HPDE6-E6E7 (cell line): Measurements from ENCODE around the gene ZNF518B.

Source experiments
- DNase-seq: peaks from one replicate; pipeline ENCODE4 v3.0.0; 2011; ENCODE audit warnings: missing footprints; ENCODE audit errors: extremely low spot score

ZNF518B gene, protein sequence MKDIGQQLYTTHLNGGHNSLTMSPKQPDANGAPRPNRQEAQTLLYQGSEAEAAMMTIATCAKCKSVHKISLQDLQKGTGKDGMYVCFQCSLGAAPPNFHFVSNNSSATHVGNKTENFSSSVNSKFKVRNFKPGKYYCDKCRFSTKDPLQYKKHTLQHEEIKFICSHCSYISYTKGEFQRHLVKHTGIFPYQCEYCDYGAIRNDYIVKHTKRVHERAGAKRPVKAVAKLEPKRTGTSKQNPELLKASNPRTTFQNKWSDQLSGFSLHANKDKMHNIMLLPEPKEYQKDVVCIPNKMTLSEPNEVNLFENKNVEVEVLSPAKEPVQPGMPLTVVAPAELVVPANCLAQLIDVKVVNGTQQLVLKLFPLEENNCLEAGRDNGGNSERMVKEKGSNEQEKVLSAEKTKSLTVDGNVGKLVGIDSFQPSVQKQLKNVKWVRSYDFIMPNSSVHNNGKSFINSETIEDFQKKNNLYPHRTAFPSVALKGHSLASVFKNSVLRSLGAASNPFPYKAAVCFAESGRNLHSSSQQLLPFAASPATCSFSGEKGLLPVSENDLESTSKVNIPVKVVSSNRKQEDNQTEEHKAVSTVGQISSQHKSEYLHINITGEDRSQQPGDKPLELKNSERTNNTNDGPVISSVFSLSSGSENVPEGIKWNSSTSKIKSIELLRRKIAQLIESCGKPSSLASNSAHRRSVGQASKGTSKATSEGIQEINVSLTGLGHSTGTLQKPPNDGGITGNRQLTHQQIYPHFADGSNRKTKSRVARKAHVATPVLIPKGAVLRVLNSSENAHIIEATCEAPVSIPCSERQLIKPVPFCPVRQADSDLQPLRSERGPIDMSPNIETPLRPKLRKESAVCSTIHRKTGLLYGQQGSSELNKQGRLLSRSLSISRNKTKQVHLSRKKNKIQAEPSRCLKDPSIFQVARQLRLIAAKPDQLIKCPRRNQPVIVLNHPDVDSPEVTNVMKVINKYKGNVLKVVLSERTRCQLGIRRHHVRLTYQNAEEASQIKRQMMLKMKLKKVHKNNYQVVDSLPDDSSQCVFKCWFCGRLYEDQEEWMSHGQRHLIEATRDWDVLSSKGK

DNA sequence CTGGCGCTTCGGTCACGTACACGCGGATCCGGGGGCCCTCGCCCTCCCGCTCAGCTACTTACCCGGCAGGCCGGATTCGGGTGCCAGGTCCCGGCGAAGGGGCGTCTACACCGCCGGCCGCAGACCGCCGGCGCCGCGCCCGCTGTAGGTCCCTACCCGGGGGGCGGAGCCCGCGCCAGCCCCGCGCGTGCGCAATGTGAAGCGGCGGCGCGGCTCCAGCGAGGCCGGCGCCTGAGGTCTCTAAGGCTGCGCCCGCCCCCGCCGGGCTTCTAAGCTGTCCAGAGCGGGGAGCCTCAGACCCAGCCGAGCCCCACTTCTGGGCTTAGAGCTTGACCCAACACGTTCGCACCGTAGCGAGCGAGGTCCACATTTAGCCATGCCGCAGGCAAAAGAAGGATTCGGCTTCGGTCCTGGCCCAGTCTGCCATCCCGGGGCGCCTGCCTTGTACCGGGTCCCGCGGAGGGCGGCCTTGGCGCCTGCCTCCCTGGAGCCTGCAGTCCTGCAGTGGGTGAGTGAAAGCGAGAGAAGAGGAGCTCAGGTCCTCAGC lies at the start of gene ZNF518B:
Gene ZNF518B (minus strand): TSS at position 172 of the 547 bp plus-strand sequence. CDS start 11,098 bp downstream, outside the sequence.
- peak; percentile 80 for DNase-seq

DNA sequence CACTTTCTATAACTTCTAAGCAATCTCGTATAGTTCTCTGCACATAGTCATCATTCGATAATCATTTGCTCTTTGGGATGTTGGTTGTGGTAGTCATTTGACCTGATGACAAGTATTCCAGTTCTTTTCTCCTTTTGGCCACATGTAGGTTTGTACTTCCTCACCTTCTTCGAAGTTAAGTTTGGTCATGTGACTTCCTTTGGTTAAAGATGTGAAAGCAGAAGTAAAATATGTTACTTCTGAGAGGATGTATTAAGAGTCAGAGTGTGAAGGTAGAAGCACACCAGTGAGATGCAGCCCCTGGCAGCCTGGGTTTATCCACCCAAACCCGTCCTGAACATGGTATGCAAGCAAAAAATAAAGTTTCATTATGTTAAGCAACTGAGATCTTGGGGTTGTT lies 48.9 kb upstream of the ZNF518B start:
- no peak for DNase-seq

DNA sequence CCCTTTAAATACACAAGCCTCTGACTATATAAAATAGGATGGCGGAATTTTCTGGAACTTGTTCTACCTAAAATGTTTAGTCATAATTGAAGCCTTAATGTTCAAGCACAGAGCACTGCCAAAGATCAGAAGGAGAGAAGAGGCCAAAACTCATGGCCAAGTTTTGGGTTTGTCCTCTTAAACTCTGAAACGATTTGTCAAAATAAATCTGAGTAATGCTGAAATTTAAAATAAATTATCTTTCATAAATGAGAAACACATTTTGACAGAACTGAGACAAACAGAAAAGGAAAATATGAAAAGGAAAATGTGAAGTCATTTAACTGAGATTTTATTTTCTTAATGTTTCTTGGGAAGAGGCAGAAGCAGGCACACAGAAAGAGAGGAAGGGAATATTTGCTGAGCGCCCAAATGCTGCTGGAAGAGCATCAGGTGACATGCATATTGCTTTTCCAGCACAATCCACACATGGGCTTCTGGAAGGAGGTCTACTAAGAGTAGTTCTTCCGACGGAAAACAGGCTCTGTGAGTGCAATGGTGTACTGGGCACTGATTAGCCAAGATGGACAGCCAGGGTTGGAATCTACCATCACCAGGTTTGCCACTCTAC lies 47.4 kb upstream of the ZNF518B start:
- no peak for DNase-seq

DNA sequence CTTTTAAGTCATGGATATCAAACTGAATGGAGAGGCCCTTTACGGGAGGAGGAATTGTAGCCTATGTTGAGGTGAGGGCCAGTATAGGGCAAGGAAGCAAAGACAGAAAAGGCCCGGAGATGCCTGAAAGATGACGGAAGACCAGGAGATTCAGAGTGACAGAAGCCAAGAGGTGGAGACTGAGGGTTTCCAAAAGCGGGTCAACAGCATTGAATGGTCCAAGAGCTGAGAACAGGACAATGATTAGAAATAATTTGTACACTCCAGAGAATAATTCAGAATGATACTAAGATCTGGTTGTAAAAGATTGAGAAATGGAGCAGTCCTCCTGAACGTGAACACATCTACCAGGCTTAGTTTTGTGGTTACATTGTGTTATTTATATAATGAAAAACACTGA lies 45.5 kb upstream of the ZNF518B start:
- DNase-seq = no peak

DNA sequence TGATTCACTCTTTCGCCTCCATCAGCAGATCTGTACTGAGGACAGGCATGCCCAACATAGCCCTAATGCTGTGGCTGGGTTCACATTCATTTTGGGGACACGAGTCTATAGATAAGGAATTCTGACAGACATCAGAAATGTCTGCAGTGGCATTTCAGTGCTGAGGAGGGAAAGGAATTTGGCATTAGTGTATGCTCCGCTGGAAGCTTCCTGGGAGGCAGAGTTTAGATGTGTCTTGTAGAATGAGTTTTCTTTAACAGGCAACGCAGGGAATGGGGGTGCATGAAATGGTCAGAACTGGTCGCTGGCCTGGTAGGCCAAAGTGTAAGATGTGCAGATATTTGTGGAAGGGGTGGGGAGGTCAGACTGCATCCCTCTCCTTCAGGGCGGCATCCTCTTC lies 43.5 kb upstream of the ZNF518B start:
- no peak for DNase-seq

DNA sequence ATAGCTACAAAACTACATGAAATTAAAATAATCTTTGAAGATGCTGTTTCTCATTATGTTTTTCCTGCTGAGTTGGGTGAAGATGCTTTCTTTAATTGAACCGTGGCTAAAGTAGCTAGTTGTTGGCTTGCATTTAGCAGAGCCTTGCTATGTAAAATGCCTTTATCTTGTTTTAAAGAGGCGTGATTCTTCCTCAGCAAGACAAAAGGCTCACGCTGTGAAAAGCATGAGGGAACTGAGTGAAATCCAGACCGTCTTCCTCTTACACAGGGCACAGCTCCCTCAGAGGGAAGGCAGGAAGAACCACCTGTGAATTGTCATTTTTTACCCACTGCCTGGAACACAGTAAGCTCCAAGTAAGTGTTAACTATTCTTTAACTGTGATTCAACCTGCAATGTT lies 39.0 kb upstream of the ZNF518B start:
- no peak for DNase-seq

DNA sequence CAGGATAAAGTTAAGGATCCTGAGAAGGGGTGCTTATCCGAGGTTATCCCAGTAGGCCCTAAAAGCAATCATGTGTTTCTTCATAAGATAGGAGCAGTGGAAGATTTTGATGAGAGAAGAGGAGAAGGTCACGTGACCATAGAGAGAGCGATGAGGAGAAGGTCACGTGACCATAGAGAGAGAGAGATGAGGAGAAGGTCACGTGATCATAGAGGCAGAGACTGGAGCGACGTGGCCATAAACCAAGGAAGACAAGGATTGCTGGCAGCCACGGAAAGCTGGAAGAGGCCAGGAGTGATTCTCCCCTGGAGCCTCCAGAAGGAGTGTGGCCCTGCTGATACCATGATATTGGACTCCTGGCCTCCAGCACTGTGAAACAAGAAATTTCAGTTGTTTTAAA lies 38.4 kb upstream of the ZNF518B start:
- no peak for DNase-seq

DNA sequence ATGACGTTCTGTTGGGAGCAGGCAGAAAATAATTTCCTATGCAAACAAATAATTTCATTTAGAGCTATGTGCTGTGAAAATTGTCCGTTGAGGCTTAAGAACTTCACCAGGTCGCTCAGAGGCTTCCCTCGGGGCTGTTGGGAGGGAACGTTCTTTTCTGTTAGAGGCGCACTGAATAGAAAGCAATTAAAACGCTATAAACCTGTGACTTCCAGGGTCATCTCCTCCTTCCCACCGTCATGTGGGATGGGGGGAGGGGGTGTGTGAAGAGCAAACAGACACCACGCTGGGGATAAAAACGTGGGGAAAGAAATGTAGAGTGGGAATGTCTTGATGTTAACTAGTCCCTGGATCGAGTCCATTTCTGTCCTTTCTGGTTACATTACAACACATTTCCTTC lies 35.2 kb upstream of the ZNF518B start:
- DNase-seq = no peak

DNA sequence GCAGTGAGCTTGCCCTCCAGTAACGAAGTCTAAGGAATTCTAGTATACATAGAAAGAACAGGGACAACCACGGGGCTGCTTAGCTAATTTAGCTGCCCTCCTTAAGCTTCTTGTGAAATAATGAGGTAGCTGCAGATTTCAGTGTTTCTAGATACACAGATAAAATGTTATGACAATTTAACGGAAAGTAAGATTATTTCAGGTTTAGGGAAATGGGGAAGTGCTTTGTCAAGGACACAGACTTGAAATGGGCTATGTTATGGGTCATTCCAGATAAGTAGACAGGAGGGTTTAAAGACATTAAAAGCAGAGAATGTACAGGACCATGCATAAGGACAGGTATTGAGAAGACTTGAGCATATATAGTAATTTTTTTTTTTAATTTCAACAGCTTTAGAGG lies 34.2 kb upstream of the ZNF518B start:
- no peak for DNase-seq

DNA sequence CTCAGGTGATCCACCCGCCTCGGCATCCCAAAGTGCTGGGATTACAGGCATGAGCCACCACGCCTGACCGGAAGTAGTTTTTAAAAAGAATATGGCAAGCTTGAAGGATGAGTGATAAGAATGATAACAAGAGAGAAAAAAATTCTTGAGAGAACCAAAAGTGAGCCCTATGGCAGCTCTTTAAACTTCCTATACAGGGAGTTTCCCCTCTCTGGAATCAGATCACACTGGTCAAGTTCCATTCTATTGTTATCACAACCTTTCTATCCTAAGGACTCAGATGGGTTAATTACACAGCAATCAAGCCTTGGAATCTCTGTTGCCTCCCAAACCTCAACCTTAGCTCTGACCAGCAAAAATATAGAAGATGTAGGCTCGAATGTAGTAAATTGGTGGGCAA lies 33.8 kb upstream of the ZNF518B start:
- no peak for DNase-seq

DNA sequence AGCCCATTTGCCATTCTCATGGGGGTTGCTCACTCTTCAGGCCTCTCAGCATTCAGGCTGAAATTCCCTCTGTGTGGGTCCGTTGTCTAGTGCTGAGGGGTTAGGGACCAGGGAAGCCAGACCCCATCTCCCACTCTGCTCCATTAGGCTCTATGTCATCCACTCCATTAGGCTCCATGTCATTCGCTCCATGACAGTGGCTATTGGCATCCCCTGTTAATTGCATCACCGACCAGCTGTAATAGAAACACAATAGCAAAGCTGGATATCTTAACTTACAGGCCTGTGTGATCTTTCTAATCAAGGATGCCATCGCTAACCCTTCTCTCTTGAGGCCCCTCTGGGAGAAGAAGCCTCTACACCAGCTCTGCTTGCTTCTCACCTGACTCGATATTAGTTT lies 25.7 kb upstream of the ZNF518B start:
- DNase-seq = no peak

DNA sequence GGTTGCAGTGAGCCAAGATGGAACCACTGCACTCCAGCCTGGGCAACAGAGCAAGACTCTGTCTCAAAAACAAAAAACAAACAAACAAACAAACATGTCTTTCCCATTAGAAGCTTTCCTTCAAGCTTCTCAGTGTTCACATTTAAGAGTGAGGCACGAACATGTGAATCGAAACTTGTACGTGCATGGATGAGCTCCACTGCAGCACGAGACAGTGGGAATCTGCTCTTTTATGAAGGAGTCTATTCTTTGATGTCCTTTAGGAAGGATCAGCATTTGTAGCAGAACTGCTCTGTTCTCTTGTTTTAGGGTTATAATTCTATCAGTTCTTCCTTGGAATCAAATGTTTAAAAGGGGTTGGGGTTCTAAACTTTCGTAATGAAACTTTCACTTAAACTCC lies 23.4 kb upstream of the ZNF518B start:
- DNase-seq = no peak

DNA sequence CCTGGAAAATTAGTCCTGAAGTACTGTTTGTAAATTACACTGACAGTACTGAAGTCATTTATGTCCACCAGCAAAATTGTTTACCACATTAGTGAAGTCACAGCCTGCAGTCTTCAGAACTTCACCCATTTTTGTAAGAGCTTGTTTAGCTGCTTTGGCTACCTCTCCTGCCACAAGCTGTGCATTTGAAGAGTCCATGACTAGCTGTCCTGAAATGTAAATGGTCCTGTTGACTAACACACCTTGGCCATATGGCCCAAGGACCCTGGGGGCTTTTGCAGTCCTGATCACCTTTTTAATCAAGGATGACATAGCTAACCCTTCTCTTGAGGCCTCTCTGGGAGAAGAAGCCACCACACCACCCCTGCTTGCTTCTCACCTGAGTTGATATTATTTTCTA lies 21.4 kb upstream of the ZNF518B start:
- DNase-seq = no peak

DNA sequence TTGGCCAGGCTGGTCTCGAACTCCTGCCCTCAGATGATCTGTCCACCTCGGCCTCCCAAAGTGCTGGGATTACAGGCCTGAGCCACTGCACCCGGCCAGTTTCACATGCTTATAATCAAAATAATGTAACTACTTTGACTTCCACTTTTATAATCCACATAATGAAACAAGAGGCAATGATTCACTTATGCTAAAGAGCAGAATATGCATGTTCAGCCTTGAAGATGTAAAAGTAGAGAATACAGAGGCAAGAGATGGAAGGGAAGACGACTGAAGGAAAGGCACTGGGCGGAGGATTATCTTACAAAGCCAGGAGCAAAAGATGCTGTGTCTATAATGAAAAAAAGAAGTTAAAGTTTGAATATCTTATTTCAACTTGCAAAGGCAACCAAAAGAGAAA lies 13.3 kb upstream of the ZNF518B start:
- DNase-seq = no peak

DNA sequence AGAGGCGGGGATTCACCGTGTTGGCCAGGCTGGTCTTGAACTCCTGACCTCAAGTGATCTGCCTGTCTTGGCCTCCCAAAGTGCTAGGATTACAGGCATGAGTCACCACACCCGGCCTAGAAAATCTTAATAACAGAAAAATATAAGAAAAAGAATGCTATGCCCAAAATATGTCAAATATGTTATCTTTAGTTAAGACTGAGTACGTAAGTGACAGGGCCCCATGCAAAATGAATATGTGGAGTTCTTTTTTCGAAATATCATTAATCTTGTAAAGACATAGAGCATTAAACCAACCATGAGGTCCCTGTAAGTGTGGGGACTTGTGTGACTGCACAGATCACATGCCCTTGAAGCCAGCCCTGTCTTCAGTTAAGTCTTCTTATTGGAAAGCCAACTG lies 8.9 kb upstream of the ZNF518B start:
- no peak for DNase-seq

DNA sequence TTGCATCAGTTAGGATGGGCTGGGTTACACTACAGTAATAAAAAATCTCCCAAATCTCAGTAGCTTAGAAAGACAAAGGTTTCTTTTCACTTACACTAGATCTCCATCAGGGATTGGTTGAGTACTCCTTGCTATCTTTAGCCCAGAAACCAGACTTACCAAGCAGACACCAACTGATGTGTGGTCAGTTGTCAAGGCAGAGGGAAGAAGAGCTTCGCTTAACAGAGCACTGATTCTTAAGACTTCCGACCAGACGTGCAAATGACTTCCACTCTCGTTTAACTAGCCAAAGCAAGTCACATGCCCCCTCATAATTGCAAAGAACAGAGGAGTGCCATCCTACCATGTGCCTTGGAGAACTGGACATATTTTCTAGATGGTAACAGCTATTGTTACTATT lies 5.7 kb upstream of the ZNF518B start:
- no peak for DNase-seq

DNA sequence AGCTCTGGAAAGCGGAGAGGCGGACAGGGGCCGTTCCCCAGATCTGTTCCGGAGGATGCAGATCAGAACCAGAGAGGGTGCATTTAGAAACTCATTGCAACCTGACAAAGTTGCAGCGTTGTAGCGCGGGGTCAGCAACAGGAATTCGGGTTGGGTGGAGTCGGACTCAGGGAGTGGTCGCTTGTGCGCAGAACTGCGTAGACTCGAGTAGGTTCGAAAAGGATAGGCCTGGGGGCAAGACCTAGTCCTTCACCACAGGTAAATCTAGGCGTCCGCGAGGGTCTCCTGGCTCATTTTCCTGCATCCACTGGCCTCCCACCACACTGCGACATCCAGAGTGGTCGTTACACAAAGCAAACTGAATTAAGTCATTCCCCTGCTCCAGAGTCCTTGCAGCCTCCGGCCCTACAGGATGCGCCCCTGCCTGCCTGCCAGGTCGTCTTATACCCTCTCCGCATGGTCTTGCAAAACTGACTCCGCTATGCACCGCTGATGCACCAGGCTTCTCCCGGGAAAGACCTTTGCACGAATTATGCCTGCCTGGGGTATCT lies 4.7 kb upstream of the ZNF518B start:
- DNase-seq = no peak

DNA sequence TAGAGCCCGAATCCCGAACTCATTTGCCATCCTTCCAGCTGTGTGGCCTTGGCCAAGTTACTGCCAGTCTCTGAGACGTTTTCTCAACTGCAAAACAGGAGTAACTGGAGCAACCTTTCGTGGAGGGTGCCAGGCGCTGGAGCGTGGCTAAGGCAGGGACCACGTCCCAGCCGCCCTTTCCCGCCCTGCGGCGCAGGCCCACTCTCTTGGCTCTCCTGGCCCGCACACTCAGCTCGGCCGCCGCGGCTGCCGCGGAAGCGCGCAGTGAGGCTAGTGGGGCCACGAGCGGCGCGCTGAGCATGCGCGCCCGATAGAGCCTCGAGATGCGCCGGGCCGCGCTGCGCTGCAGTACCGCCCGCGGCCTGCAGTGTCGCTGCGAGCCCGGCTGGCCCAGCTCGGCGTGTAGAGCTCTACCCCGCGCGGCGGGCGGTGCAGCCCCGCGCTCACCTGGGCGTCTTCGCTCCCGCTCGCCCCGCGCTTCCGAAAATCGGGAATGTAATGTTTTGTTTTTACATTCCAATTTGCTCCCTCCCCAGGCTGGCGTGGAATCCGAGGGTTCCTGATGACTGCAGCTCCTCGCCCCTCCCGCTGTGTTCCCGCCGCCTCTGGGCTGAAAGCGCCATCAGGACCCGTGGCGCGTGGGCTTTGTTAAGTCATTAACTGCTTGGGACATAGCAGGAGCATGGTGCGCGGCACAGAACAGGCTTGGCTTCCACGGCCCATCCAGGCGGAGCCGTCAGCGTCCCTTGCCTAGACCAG lies 4.0 kb upstream of the ZNF518B start:
- no peak for DNase-seq

DNA sequence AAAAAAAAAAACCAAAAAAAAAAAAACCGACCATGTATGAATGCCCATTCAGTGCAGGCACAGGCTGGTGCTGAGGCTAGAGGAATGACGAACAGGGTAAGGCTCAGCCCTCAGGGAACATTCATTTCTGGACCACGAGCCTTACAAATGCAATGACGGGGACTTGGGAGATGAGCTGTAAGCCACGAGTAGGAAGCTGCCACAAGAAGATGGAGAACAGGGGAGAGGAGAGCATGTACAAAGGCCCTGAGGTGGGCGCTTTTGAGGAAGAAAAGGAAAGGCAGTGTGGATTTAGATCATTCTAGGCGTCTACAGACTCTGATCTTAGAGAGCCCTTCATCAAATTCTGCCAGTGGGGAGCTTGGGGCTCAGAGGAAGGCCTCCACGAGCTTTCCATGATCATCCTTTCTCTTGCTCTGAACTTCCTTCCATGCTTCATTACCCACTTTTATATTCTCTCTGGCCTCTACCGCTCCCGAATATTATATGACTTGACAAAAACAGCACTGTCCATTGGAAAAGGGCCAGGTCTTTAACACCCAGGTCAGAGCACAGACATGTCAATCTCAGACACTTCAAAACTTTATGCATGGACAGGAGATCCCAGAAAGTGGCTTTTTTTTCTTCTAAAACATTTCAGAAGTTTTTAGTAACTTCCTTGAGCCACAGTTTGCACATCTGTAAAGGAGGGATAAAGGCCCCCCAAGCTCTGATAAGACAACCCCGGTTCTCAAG lies 3.3 kb upstream of the ZNF518B start:
- DNase-seq = no peak

DNA sequence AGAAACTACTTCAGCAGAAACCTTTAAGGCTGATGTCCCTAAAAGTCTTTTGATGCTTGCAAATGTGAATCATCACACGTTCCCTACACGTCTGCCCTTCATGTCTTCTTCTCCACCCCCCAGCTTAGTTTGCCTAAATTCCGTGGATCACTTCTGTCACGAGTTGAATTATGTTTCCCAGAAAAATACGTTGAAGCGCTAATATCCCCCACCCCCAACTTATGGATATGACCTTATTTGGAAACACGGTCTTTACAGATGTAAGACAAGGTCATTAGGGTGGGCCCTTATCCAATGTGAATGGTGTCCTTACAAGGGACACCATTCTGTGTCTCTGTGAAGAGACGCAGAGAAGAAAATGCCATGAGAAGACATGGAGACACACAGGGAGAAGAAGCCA lies 2.1 kb upstream of the ZNF518B start:
- no peak for DNase-seq
